ENCODE measurements around the gene ZBTB16. TPM values are rescaled to one million over a fixed set of nuclear protein-coding genes. Genes with fewer than 3 reads are reported as not detected.

Gene ZBTB16
- total RNA-seq, 1 donor from 2014 or later = 17.7 TPM

DNA sequence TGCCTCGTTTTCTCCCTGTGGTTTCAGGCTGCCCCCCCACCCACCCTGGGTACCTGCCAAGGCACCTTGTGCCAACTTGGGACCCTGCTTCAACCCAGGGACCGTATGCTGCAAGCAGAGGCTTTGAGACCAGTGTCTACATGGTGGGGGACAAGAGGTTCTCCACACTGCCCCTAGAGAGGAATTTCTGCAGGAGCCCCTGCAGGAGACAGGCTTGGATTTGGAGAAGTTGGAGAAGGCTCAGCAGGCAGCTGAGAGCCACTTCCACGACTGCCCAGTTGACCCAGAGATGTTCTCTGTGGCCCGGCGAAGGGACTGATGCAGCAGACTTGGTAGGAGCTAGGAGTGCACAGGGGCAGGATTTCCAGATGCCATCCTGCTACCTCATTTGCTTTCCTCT lies 216.6 kb downstream of the ZBTB16 start:
- H3K9me3 Mint-ChIP-seq = no peaks in the 10 kb centered on the region

DNA sequence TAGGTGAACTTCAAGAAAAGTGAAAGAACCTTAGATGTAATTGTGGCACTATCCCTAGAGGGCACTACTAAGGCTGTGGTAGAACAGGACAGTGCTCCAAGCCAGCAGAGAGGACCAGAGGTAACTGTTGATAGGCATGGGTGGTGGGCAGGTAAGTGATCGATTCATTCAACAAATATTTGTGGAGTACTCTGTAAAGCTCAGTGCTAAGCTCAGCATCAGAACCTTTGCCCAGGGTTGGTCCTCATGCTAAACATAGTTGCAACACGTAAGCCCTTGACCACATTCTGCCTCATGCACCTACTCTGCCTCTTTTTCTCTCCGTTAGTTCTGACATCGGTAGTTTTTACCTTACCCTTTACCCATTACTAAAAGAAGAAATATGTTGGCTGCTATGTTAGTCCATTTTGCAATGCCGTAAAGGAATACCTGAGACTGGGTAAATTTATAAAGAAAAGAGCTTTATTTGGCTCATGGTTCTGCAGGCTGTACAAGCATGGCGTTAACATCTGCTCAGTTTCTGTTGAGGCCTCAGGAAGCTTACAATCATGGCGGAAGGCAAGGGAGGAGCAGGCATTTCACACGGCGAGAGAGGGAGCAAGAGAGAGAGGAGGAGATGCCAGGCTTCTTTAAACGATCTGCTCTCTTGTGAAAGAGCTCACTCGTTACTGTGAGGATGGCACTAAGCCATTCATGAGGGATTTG lies 218.3 kb downstream of the ZBTB16 start:
- Histone ChIP-seq H3K27ac (no peak overlapping the region), H3K27me3 (no peaks in the 10 kb centered on the region), H3K9me3 (ENCODE audit: low read depth) (no peaks in the 10 kb centered on the region), H3K4me3 (no peak overlapping the region), H3K79me2 (ENCODE audit: low read depth) (no peaks in the 10 kb centered on the region), H4K20me1 (ENCODE audit: low read depth) (no peaks in the 10 kb centered on the region), H3F3A (ENCODE audit: low read depth) (no peaks in the 10 kb centered on the region), H3K36me3 (no peaks in the 10 kb centered on the region), H3K4me2 (no peak overlapping the region), H3K4me1 (peaks cover 7% of the 10 kb centered on the region), H2AFZ (replicated peaks) (no peak overlapping the region), H3K9ac (no peak overlapping the region)
- Mint-ChIP-seq H3K36me3 (no peaks in the 10 kb centered on the region), H3K27me3 (ENCODE audit: insufficient read depth, low read depth) (peaks cover 2% of the 10 kb centered on the region), H3K4me1 (peaks cover 4% of the 10 kb centered on the region), H3K9me3 (no peaks in the 10 kb centered on the region), H3K27ac (no peak overlapping the region), H3K4me3 (no peak overlapping the region)
- no peak for TF ChIP-seq EZH2 (IDR thresholded peaks at IDR 0.05)
- TF ChIP-seq, protein P1, sequence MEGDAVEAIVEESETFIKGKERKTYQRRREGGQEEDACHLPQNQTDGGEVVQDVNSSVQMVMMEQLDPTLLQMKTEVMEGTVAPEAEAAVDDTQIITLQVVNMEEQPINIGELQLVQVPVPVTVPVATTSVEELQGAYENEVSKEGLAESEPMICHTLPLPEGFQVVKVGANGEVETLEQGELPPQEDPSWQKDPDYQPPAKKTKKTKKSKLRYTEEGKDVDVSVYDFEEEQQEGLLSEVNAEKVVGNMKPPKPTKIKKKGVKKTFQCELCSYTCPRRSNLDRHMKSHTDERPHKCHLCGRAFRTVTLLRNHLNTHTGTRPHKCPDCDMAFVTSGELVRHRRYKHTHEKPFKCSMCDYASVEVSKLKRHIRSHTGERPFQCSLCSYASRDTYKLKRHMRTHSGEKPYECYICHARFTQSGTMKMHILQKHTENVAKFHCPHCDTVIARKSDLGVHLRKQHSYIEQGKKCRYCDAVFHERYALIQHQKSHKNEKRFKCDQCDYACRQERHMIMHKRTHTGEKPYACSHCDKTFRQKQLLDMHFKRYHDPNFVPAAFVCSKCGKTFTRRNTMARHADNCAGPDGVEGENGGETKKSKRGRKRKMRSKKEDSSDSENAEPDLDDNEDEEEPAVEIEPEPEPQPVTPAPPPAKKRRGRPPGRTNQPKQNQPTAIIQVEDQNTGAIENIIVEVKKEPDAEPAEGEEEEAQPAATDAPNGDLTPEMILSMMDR (IDR thresholded peaks at IDR 0.05) = no peak
- TF ChIP-seq EZH2phosphoT487 (IDR thresholded peaks at IDR 0.05) = no peak
- no peak for DNase-seq (ENCODE audit: low spot score)

More for the DNA sequence above, 216.6 kb downstream of the ZBTB16 start:
- TF ChIP-seq, protein P1 (IDR thresholded peaks at IDR 0.05) = no peak
- TF ChIP-seq EZH2 (IDR thresholded peaks at IDR 0.05) (no peak), EZH2phosphoT487 (IDR thresholded peaks at IDR 0.05) (no peak)
- H3K36me3 ChIP-seq = no peaks in the 10 kb centered on the region
- H3F3A ChIP-seq (ENCODE audit: low read depth) = no peaks in the 10 kb centered on the region
- H3K27ac ChIP-seq = no peak overlapping the region
- H3K27me3 ChIP-seq = no peaks in the 10 kb centered on the region
- H3K27ac Mint-ChIP-seq = no peak overlapping the region
- no peaks in the 10 kb centered on the region for H3K9me3 ChIP-seq (ENCODE audit: low read depth)
- peaks cover 2% of the 10 kb centered on the region for H3K27me3 Mint-ChIP-seq (ENCODE audit: insufficient read depth, low read depth)
- H3K36me3 Mint-ChIP-seq = no peaks in the 10 kb centered on the region
- peaks cover 1% of the 10 kb centered on the region for H3K4me1 Mint-ChIP-seq
- no peak overlapping the region for H3K4me2 ChIP-seq
- H2AFZ ChIP-seq (replicated peaks) = no peak overlapping the region
- no peaks in the 10 kb centered on the region for H4K20me1 ChIP-seq (ENCODE audit: low read depth)
- no peaks in the 10 kb centered on the region for H3K79me2 ChIP-seq (ENCODE audit: low read depth)
- peaks cover 3% of the 10 kb centered on the region for H3K4me1 ChIP-seq
- H3K4me3 ChIP-seq = no peak overlapping the region
- no peak overlapping the region for H3K9ac ChIP-seq
- no peak overlapping the region for H3K4me3 Mint-ChIP-seq
- no peak for DNase-seq (ENCODE audit: low spot score)

DNA sequence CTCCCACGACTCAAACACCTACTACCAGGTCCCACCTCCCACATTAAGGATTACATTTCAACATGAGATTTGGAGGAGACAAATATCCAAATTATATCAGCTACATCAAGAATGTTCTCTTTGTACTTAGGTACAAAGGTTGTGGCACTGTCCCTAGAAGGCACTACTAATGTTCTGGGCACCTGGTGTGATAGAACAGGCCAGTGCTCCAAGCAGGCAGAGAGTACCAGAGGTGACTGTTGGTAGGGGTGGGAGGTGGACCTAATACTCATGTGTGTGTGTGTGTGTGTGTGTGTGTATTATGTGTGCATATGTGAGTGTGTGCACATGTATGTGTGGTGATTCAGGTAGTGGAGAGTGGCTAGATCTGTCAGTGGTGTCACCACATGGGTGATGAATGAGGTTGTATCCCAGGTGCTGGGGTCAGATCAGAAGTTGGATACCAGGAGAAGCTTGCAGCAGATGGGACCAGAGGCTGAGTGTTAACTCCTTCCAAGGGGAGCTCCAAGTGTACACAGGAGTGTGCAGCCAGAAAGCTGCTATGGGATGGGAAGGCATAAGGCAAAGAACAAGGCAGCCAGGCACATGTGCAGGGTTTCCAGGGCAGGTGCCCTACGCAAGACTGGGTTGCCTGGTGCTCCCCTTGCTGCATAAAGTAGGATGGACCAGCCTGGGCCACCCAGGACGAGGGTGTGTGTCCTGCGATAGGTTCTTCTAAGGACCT lies 219.0 kb downstream of the ZBTB16 start:
- H3K9ac ChIP-seq = no peak overlapping the region
- H3K27ac ChIP-seq = no peak overlapping the region
- H3K9me3 ChIP-seq (ENCODE audit: low read depth) = no peaks in the 10 kb centered on the region
- no peak for DNase-seq (ENCODE audit: low spot score)
- TF ChIP-seq EZH2phosphoT487 (IDR thresholded peaks at IDR 0.05) = no peak
- TF ChIP-seq EZH2 (IDR thresholded peaks at IDR 0.05) = no peak
- TF ChIP-seq, protein P1 (IDR thresholded peaks at IDR 0.05) = no peak
- no peaks in the 10 kb centered on the region for H3K27me3 ChIP-seq
- H3K79me2 ChIP-seq (ENCODE audit: low read depth) = no peaks in the 10 kb centered on the region
- Mint-ChIP-seq H3K27me3 (ENCODE audit: insufficient read depth, low read depth) (peaks cover 2% of the 10 kb centered on the region), H3K4me1 (peaks cover 4% of the 10 kb centered on the region), H3K4me3 (no peak overlapping the region), H3K9me3 (no peaks in the 10 kb centered on the region), H3K36me3 (no peaks in the 10 kb centered on the region), H3K27ac (no peak overlapping the region)
- peaks cover 7% of the 10 kb centered on the region for H3K4me1 ChIP-seq
- H3K36me3 ChIP-seq = no peaks in the 10 kb centered on the region
- no peak overlapping the region for H3K4me3 ChIP-seq
- no peaks in the 10 kb centered on the region for H4K20me1 ChIP-seq (ENCODE audit: low read depth)
- no peak overlapping the region for H3K4me2 ChIP-seq
- no peaks in the 10 kb centered on the region for H3F3A ChIP-seq (ENCODE audit: low read depth)
- no peak overlapping the region for H2AFZ ChIP-seq (replicated peaks)

All from neural progenitor cell (in vitro differentiated cells).